Sigmoid colon (tissue), 7 donors: ENCODE measurements around the gene SERPINF2. TPM values are rescaled to one million over a fixed set of nuclear protein-coding genes. Genes with fewer than 3 reads are reported as not detected.
A peak's percentile ranks its signal among the peaks of the same experiment; 100 is the strongest.
"Not testable (repeated sequence)": the region's sequence is repeated elsewhere in the genome, so short reads cannot be mapped to it uniquely, and the experiment has no call there.

Experiments
- DNase-seq: peaks from one replicate; pipeline ENCODE4 v3.0.0-alpha.2; 2019
- H3K27ac ChIP-seq, 4 donors: fragments of 200-600 bp; sonication (generic); one replicate each; pipeline ENCODE4 v1.5.1; 2016 to 2019; ENCODE audit warnings: mild to moderate bottlenecking in 1 of 4
- H3K27me3 ChIP-seq, 3 donors: fragments of 200-600 bp; sonication (generic); one replicate each; pipeline ENCODE4 v1.5.1; 2019; ENCODE audit warnings: mild to moderate bottlenecking in 1 of 3
- H3K36me3 ChIP-seq, 4 donors: fragments of 200-600 bp; sonication (generic); one replicate each; pipeline ENCODE4 v1.5.1; 2016 to 2019
- H3K4me1 ChIP-seq, 4 donors: fragments of 200-600 bp; sonication (generic); one replicate each; pipeline ENCODE4 v1.5.1; 2017 to 2019
- H3K4me3 ChIP-seq, 4 donors: fragments of 200-600 bp; sonication (generic); one replicate each; pipeline ENCODE4 v1.5.1; 2017 to 2019; ENCODE audit warnings: mild to moderate bottlenecking in 2 of 4, moderate library complexity in 1 of 4
- H3K9me3 ChIP-seq, 4 donors: fragments of 200-600 bp in 3 of 4; sonication (generic) in 3 of 4; one replicate each; pipeline versions ENCODE4 v1.5.1 to v1.6.1; 2013 to 2019
- EP300 ChIP-seq, 4 donors: sonication (generic); formaldehyde crosslinking; IDR thresholded peaks; one replicate each; pipeline ENCODE4 v1.6.1; 2017; ENCODE audit warnings: antibody characterized with exemption in 4 of 4
- POLR2A ChIP-seq, 2 donors: fragments of 450-650 bp; IDR thresholded peaks; one replicate each; pipeline ENCODE4 v1.6.1; 2016; ENCODE audit warnings: antibody characterized with exemption in 2 of 2, mild to moderate bottlenecking in 2 of 2, moderate library complexity in 2 of 2
- POLR2AphosphoS5 ChIP-seq, 4 donors: sonication (generic); formaldehyde crosslinking; IDR thresholded peaks; one replicate each; pipeline ENCODE4 v1.6.1; 2017; ENCODE audit warnings: antibody characterized with exemption in 4 of 4
- WGBS, 2 donors: extraction: QIAGEN DNeasy Blood & Tissue Kit; methylation state at CpG; one replicate each; pipeline ENCODE4 v1.1.7; 2013; 5-methylcytosine and 5-hydroxymethylcytosine counted together
- intact Hi-C: fragments of 100-400 bp; cut with DNase I; formaldehyde crosslinking; loops from one replicate; pipeline ENCODE4 v1.15.1; 2023
- polyA plus RNA-seq, 3 donors: library from polyadenylated mRNA; stranded (reverse); fragments of 200-250 nt; gene quantifications; one replicate each; pipeline ENCODE4 v1.2.3, GENCODE V29; 2013
- total RNA-seq, 4 donors: library from RNA; depleted of rRNA; stranded (reverse); fragments of >200 nt; gene quantifications; one replicate each; pipeline ENCODE4 v1.1.0, GENCODE V29; 2016
- TF ChIP-seq, protein P1 (sequence below), 4 experiments: fragments of 450-650 bp in 3 of 4; fragments of 200-600 bp in 1 of 4; IDR thresholded peaks; one replicate each; pipeline ENCODE4 v1.5.1; 2016 to 2019; ENCODE audit warnings: antibody characterized with exemption in 4 of 4, mild to moderate bottlenecking in 3 of 4, moderate library complexity in 2 of 4
- donor health status: healthy with polysubstance abuse.
- donor health status: Bipolar disorder and iron deficiency.
- donor health status: healthy.

The SERPINF2 gene
- total and polyA plus RNA-seq, 7 donors, result 0.69 to 12.9 (median 3.8) TPM

DNA sequence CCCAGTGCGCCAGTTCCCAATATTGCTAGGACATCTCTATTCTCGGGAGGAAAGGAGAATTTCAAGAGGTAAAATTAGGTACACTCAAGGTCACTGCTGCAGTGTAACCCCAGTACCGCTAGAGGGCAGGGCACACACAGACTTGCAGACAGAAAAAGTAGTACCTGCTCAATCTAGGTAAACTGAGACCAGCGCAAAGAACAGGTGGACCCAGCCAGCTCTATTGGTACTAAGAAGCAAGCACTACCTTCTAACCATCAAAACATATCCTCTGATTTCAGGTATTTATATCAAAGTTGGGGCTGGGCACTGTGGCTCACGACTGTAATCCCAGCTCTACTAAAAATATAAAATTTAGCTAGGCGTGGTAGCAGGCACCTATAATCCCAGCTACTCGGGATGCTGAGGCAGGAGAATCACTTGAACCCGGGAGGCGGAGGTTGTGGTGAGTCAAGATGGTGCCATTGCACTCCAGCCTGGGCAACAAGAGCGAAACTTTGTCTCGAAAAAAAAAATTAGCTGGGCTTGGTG is 21.8 kb upstream of the SERPINF2 start:
- peak overlapping the region in 3 of 4 donors; percentile 16 to 53 (median 25) for H3K27ac ChIP-seq
- intact Hi-C loops, result loop anchor here (2.0 kb wide), 1 partner anchor 146 kb away; no protein-coding TSS in a partner anchor
- no peaks in the 10 kb centered on the region for H3K27me3 ChIP-seq
- WGBS, 2 donors, result 20 to 39% methylated on average over 11 of the region's 11 CpGs
- H3K4me3 ChIP-seq, result peak overlapping the region in 1 of 4 donors; percentile 8
- TF ChIP-seq, protein P1, sequence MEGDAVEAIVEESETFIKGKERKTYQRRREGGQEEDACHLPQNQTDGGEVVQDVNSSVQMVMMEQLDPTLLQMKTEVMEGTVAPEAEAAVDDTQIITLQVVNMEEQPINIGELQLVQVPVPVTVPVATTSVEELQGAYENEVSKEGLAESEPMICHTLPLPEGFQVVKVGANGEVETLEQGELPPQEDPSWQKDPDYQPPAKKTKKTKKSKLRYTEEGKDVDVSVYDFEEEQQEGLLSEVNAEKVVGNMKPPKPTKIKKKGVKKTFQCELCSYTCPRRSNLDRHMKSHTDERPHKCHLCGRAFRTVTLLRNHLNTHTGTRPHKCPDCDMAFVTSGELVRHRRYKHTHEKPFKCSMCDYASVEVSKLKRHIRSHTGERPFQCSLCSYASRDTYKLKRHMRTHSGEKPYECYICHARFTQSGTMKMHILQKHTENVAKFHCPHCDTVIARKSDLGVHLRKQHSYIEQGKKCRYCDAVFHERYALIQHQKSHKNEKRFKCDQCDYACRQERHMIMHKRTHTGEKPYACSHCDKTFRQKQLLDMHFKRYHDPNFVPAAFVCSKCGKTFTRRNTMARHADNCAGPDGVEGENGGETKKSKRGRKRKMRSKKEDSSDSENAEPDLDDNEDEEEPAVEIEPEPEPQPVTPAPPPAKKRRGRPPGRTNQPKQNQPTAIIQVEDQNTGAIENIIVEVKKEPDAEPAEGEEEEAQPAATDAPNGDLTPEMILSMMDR (IDR thresholded peaks at IDR 0.05), result peak; percentile 89 to 98 (median 98)
- TF ChIP-seq POLR2A (IDR thresholded peaks at IDR 0.05), result no peak
- peaks cover 0 to 51% (median 42%) of the 10 kb centered on the region in 4 donors for H3K4me1 ChIP-seq
- peak; percentile 82 for DNase-seq
- no peaks in the 10 kb centered on the region for H3K36me3 ChIP-seq
- no peaks in the 10 kb centered on the region for H3K9me3 ChIP-seq

DNA sequence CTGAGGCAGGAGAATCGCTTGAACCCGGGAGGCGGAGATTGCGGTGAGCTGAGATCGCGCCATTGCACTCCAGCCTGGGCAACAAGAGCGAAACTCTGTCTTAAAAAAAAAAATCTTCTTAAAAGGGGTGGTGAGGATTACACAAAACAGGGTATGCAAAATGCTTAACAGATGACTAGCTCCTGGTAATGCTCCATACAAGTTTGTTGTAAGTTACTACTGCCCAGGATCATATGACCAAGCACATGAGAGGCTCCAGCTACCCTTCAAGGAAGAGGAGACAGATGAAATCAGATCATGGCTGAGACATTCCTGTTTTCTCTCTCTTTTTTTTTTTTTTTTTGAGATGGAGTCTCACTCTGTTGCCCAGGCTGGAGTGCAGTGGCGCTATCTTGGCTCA is 20.6 kb upstream of the SERPINF2 start:
- intact Hi-C loops, H3K4me3 ChIP-seq, H3K9me3 ChIP-seq, H3K27me3 ChIP-seq: not testable (repeated sequence)
- peaks cover 0 to 11% (median 0%) of the 10 kb centered on the region in 4 donors for H3K36me3 ChIP-seq
- WGBS, 2 donors, result 91 to 97% methylated on average over 8 of the region's 8 CpGs
- peaks cover 0 to 55% (median 49%) of the 10 kb centered on the region in 4 donors for H3K4me1 ChIP-seq
- H3K27ac ChIP-seq, result peak overlapping the region in 1 of 4 donors; percentile 92
- DNase-seq, result peak; percentile 37

DNA sequence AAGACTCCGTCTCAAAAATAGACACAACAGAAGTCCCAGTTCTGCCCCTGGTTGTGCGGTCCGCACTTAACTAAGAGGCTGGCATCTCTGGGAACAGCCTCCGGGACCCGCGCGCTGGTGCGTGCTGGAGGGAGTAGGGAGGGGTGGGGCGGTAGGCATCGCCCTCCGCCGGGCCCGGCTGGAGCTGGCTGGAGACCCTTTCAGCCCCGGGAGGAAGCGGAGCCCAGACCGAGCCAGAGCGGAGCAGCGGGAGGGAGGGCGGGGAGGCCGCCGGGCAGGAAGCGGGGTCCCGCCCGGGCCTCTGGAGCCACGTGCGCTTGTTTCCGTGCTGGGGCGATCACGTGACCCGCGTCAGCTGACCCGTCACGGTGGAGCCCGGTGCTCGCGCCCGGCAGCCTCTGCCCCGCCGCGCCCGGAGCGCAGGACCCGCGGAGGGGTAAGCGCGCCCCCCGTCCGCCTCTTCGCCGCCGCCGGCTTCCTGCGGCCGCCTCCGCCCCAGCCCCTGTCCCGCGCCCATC is 18.3 kb upstream of the SERPINF2 start, which contains the start of gene WDR81:
Gene WDR81 (plus strand): TSS at position 354 of the 518 bp plus-strand sequence. CDS start 256 bp downstream, outside the sequence.
- Histone ChIP-seq H3K27me3 (no peaks in the 10 kb centered on the region), H3K4me1 (peaks cover 0 to 58% (median 38%) of the 10 kb centered on the region in 4 donors), H3K36me3 (peaks cover 0 to 26% (median 12%) of the 10 kb centered on the region in 4 donors), H3K27ac (peak within 1 kb of the TSS; percentile 83 to 95 (median 90)), H3K4me3 (peak within 1 kb of the TSS; percentile 50 to 87 (median 77)), H3K9me3 (no peaks in the 10 kb centered on the region)
- 0 to 1% methylated on average over 57 of the region's 57 CpGs for WGBS, 2 donors
- peak in 3 of 4 donors; percentile 53 to 74 (median 65) for TF ChIP-seq POLR2AphosphoS5 (IDR thresholded peaks at IDR 0.05)
- peak in 1 of 4 donors; percentile 52 for TF ChIP-seq EP300 (IDR thresholded peaks at IDR 0.05)
- TF ChIP-seq, protein P1 (IDR thresholded peaks at IDR 0.05), result no peak
- DNase-seq, result peak; percentile 96
- intact Hi-C loops, result loop anchor here (1.0 to 2.0 kb wide), 2 partner anchors 60 to 105 kb away; partner anchors contain the start of gene SMYD4

DNA sequence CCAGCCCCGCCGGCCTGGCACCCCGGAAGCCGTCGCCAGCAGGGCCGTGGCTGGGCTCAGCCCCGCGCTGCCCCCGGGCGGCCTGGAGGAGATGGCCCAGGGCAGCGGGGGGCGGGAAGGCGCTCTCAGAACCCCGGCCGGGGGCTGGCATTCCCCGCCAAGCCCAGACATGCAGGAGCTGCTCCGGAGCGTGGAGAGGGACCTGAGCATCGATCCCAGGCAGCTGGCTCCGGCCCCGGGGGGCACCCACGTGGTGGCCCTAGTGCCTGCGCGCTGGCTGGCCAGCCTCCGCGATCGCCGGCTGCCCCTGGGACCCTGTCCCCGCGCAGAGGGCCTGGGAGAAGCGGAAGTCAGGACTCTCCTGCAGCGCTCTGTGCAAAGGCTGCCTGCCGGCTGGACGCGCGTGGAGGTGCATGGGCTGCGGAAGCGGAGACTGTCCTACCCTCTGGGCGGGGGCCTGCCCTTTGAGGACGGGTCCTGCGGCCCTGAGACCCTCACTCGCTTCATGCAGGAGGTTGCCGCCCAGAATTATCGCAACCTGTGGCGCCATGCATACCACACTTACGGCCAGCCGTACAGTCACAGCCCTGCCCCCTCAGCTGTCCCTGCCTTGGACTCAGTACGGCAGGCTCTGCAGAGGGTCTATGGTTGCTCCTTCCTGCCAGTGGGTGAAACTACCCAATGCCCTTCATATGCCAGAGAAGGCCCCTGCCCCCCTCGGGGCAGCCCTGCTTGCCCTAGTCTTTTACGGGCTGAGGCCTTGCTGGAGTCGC is 17.6 kb upstream of the SERPINF2 start:
- WGBS, 2 donors, result 7 to 21% methylated on average over 51 of the region's 51 CpGs
- Histone ChIP-seq H3K4me1 (peaks cover 0 to 64% (median 44%) of the 10 kb centered on the region in 4 donors), H3K36me3 (peaks cover 0 to 26% (median 12%) of the 10 kb centered on the region in 4 donors), H3K27ac (peak overlapping the region; percentile 83 to 95 (median 90)), H3K27me3 (no peaks in the 10 kb centered on the region), H3K4me3 (peak overlapping the region; percentile 50 to 87 (median 77)), H3K9me3 (no peaks in the 10 kb centered on the region)
- intact Hi-C loops, result loop anchor here (1.0 to 2.0 kb wide), 2 partner anchors 60 to 104 kb away; partner anchors contain the start of gene SMYD4
- no peak for TF ChIP-seq POLR2A (IDR thresholded peaks at IDR 0.05)
- TF ChIP-seq EP300 (IDR thresholded peaks at IDR 0.05), result no peak
- TF ChIP-seq, protein P1 (IDR thresholded peaks at IDR 0.05), result no peak
- no peak for TF ChIP-seq POLR2AphosphoS5 (IDR thresholded peaks at IDR 0.05)
- DNase-seq, result no peak
